ENCODE data around the gene HHATL.

Gene HHATL

GRCh38 chr3:42709621-42710020, 7.0 kb upstream of the HHATL start:
- no peak for DNase-seq (ENCODE audit: low read depth)
- no peak for TF ChIP-seq CTCF (IDR thresholded peaks at IDR 0.05; ENCODE audit: control insufficient read depth, insufficient read depth, low read depth, low read length, missing control alignments)
- H3K4me3 ChIP-seq (ENCODE audit: control insufficient read depth, low read depth, low read length), result no peak overlapping the region

GRCh38 chr3:42708611-42709151, 6.1 kb upstream of the HHATL start:
- H3K4me3 ChIP-seq (ENCODE audit: control insufficient read depth, low read depth, low read length), result no peak overlapping the region
- no peak for TF ChIP-seq CTCF (IDR thresholded peaks at IDR 0.05; ENCODE audit: control insufficient read depth, insufficient read depth, low read depth, low read length, missing control alignments)
- DNase-seq (ENCODE audit: low read depth), result no peak

GRCh38 chr3:42707620-42708355, 5.2 kb upstream of the HHATL start:
- no peak for TF ChIP-seq CTCF (IDR thresholded peaks at IDR 0.05; ENCODE audit: control insufficient read depth, insufficient read depth, low read depth, low read length, missing control alignments)
- no peak overlapping the region for H3K4me3 ChIP-seq (ENCODE audit: control insufficient read depth, low read depth, low read length)
- no peak for DNase-seq (ENCODE audit: low read depth)

GRCh38 chr3:42706721-42707619, 4.4 kb upstream of the HHATL start:
- no peak for DNase-seq (ENCODE audit: low read depth)
- no peak for TF ChIP-seq CTCF (IDR thresholded peaks at IDR 0.05; ENCODE audit: control insufficient read depth, insufficient read depth, low read depth, low read length, missing control alignments)
- no peak overlapping the region for H3K4me3 ChIP-seq (ENCODE audit: control insufficient read depth, low read depth, low read length)

GRCh38 chr3:42705962-42706585, 3.5 kb upstream of the HHATL start:
- no peak for DNase-seq (ENCODE audit: low read depth)
- no peak for TF ChIP-seq CTCF (IDR thresholded peaks at IDR 0.05; ENCODE audit: control insufficient read depth, insufficient read depth, low read depth, low read length, missing control alignments)
- H3K4me3 ChIP-seq (ENCODE audit: control insufficient read depth, low read depth, low read length), result no peak overlapping the region

GRCh38 chr3:42705058-42705767, 2.6 kb upstream of the HHATL start:
- no peak for DNase-seq (ENCODE audit: low read depth)
- TF ChIP-seq CTCF (IDR thresholded peaks at IDR 0.05; ENCODE audit: control insufficient read depth, insufficient read depth, low read depth, low read length, missing control alignments), result no peak
- no peak overlapping the region for H3K4me3 ChIP-seq (ENCODE audit: control insufficient read depth, low read depth, low read length)

All from AG09309 (cell line).